ENCODE results near the gene GRIN1. TPM values are rescaled to one million over a fixed set of nuclear protein-coding genes. Genes with fewer than 3 reads are reported as not detected.

GRIN1 gene
- total RNA-seq, 4 donors from 2014 or later = 0.14 TPM; not detected in 3

GRCh38 chr9:137166380-137167229 lies 27.7 kb downstream of the GRIN1 start:
- no peak for DNase-seq
- Histone ChIP-seq H3K4me1 (peaks cover 19 to 55% (median 50%) of the 10 kb centered on the region in 4 donors), H3K27me3 (peaks cover 100% of the 10 kb centered on the region), H3K36me3 (no peaks in the 10 kb centered on the region), H3K4me3 (no peak overlapping the region), H3K27ac (no peak overlapping the region), H3K9me3 (no peaks in the 10 kb centered on the region)
- 62 to 66% methylated on average over 7 to 20 of the region's 22 CpGs for WGBS, 2 donors (ENCODE audit: low coverage in 1 of 2)
- TF ChIP-seq EP300 (IDR thresholded peaks at IDR 0.05; ENCODE audit: low read depth) (no peak), POLR2A (IDR thresholded peaks at IDR 0.05) (no peak), CTCF (IDR thresholded peaks at IDR 0.05) (no peak), POLR2AphosphoS5 (IDR thresholded peaks at IDR 0.05) (no peak)
- intact Hi-C loops (cut with DNase I; ENCODE audit: low total_unique reads) = no loop called here
- in situ Hi-C loops (cut with MboI; ENCODE audit: low pct_ligation_motif_present in 1 of 4, low pct_unique_long_range_greater_than_20kb in 1 of 4, low sequenced_read_pairs in 3 of 4) = no loop called here

DNA sequence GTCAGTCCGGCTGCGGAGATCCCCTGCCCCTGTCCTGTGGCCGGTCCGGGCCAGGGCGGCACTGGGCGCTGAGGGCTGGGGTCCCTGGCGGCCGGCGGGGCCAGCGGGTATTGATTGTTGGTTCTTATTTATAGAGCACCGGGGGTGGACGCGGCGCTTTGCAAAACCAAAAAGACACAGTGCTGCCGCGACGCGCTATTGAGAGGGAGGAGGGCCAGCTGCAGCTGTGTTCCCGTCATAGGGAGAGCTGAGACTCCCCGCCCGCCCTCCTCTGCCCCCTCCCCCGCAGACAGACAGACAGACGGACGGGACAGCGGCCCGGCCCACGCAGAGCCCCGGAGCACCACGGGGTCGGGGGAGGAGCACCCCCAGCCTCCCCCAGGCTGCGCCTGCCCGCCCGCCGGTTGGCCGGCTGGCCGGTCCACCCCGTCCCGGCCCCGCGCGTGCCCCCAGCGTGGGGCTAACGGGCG lies 28.4 kb downstream of the GRIN1 start:
- TF ChIP-seq POLR2AphosphoS5 (IDR thresholded peaks at IDR 0.05) (no peak), EP300 (IDR thresholded peaks at IDR 0.05; ENCODE audit: low read depth) (no peak), POLR2A (IDR thresholded peaks at IDR 0.05) (no peak), CTCF (IDR thresholded peaks at IDR 0.05) (no peak)
- peak overlapping the region in 3 of 4 donors; percentile 30 to 48 (median 46) for H3K4me3 ChIP-seq
- intact Hi-C loops (cut with DNase I; ENCODE audit: low total_unique reads) (no loop called here), in situ Hi-C loops (cut with MboI; ENCODE audit: low pct_ligation_motif_present in 1 of 4, low pct_unique_long_range_greater_than_20kb in 1 of 4, low sequenced_read_pairs in 3 of 4) (no loop called here)
- H3K27me3 ChIP-seq = peaks cover 100% of the 10 kb centered on the region
- WGBS, 2 donors (ENCODE audit: low coverage in 1 of 2) = 21% methylated on average over 42 of the region's 44 CpGs; no CpG with 5 or more reads in 1 of the 2 donors
- no peak for DNase-seq
- H3K36me3 ChIP-seq = no peaks in the 10 kb centered on the region
- peak overlapping the region in 1 of 4 donors; percentile 72 for H3K27ac ChIP-seq
- H3K9me3 ChIP-seq = no peaks in the 10 kb centered on the region
- H3K4me1 ChIP-seq = peaks cover 19 to 48% (median 43%) of the 10 kb centered on the region in 4 donors

DNA sequence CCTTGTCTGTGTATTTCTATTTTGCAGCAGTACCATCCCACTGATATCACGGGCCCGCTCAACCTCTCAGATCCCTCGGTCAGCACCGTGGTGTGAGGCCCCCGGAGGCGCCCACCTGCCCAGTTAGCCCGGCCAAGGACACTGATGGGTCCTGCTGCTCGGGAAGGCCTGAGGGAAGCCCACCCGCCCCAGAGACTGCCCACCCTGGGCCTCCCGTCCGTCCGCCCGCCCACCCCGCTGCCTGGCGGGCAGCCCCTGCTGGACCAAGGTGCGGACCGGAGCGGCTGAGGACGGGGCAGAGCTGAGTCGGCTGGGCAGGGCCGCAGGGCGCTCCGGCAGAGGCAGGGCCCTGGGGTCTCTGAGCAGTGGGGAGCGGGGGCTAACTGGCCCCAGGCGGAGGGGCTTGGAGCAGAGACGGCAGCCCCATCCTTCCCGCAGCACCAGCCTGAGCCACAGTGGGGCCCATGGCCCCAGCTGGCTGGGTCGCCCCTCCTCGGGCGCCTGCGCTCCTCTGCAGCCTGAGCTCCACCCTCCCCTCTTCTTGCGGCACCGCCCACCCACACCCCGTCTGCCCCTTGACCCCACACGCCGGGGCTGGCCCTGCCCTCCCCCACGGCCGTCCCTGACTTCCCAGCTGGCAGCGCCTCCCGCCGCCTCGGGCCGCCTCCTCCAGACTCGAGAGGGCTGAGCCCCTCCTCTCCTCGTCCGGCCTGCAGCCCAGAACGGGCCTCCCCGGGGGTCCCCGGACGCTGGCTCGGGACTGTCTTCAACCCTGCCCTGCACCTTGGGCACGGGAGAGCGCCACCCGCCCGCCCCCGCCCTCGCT lies 29.0 kb downstream of the GRIN1 start:
- peak; percentile 72 for DNase-seq
- TF ChIP-seq POLR2A (IDR thresholded peaks at IDR 0.05) = peak; percentile 22
- TF ChIP-seq CTCF (IDR thresholded peaks at IDR 0.05) = no peak
- in situ Hi-C loops (cut with MboI; ENCODE audit: low pct_ligation_motif_present in 1 of 4, low pct_unique_long_range_greater_than_20kb in 1 of 4, low sequenced_read_pairs in 3 of 4) (no loop called here), intact Hi-C loops (cut with DNase I; ENCODE audit: low total_unique reads) (no loop called here)
- H3K9me3 ChIP-seq = no peaks in the 10 kb centered on the region
- 6% methylated on average over 26 of the region's 57 CpGs; no CpG with 5 or more reads in 1 of the 2 donors for WGBS, 2 donors (ENCODE audit: low coverage in 1 of 2)
- peak overlapping the region; percentile 4 to 72 (median 48) for H3K27ac ChIP-seq
- no peaks in the 10 kb centered on the region for H3K36me3 ChIP-seq
- peak overlapping the region in 3 of 4 donors; percentile 30 to 48 (median 46) for H3K4me3 ChIP-seq
- H3K27me3 ChIP-seq = peaks cover 100% of the 10 kb centered on the region
- H3K4me1 ChIP-seq = peaks cover 14 to 41% (median 38%) of the 10 kb centered on the region in 4 donors

- TF ChIP-seq POLR2A (IDR thresholded peaks at IDR 0.05) = no peak
- no peak for TF ChIP-seq EP300 (IDR thresholded peaks at IDR 0.05; ENCODE audit: low read depth)
- TF ChIP-seq POLR2AphosphoS5 (IDR thresholded peaks at IDR 0.05) = no peak
- TF ChIP-seq CTCF (IDR thresholded peaks at IDR 0.05) = no peak
- Histone ChIP-seq H3K9me3 (no peaks in the 10 kb centered on the region), H3K27ac (peak overlapping the region; percentile 4 to 72 (median 48)), H3K36me3 (no peaks in the 10 kb centered on the region), H3K4me3 (peak overlapping the region in 3 of 4 donors; percentile 30 to 48 (median 46)), H3K4me1 (peaks cover 10 to 37% (median 33%) of the 10 kb centered on the region in 4 donors), H3K27me3 (peaks cover 100% of the 10 kb centered on the region)
- intact Hi-C loops (cut with DNase I; ENCODE audit: low total_unique reads) (no loop called here), in situ Hi-C loops (cut with MboI; ENCODE audit: low pct_ligation_motif_present in 1 of 4, low pct_unique_long_range_greater_than_20kb in 1 of 4, low sequenced_read_pairs in 3 of 4) (no loop called here)
- 1% methylated on average over 30 of the region's 36 CpGs; no CpG with 5 or more reads in 1 of the 2 donors for WGBS, 2 donors (ENCODE audit: low coverage in 1 of 2)
- DNase-seq = no peak
Observed at GRCh38 chr9:137168573-137168903, 29.6 kb downstream of the GRIN1 start.
